Measurements from ENCODE around the gene ILDR2. TPM values are rescaled to one million over a fixed set of nuclear protein-coding genes. Genes with fewer than 3 reads are reported as not detected.
A peak's percentile ranks its signal among the peaks of the same experiment; 100 is the strongest.

ILDR2 gene
- total and polyA plus RNA-seq, 2 donors (not counting 1 experiment from before 2014, with no cell fraction given): under 0.01 to 0.14 TPM

GRCh38 chr1:166915042-166915441 is 60.3 kb downstream of the ILDR2 start:
- Histone ChIP-seq H3K36me3 (ENCODE audit: control insufficient read depth, insufficient read depth, low read length) (no peaks in the 10 kb centered on the region), H3K79me2 (ENCODE audit: control insufficient read depth, insufficient read depth, low read length) (no peaks in the 10 kb centered on the region), H3K4me3 (replicated peaks in 1 of 4; ENCODE audit: control extremely low read depth in 1 of 4, insufficient read depth in 1 of 4, low read depth in 3 of 4, low read length in 4 of 4) (no peak overlapping the region), H3K4me1 (ENCODE audit: control insufficient read depth, extremely low read depth, insufficient read depth, low read length) (no peaks in the 10 kb centered on the region), H4K20me1 (ENCODE audit: control insufficient read depth, extremely low read depth, insufficient read depth, low read length) (no peaks in the 10 kb centered on the region), H3K9ac (ENCODE audit: insufficient read depth, low read length) (no peak overlapping the region), H3K4me2 (ENCODE audit: extremely low read depth, insufficient read depth, low read length) (no peak overlapping the region), H3K27me3 (ENCODE audit: control insufficient read depth, insufficient read depth, low read length) (peaks cover 11% of the 10 kb centered on the region), H2AFZ (ENCODE audit: low read length) (no peak overlapping the region), H3K9me3 (ENCODE audit: control insufficient read depth, insufficient read depth, low read depth, low read length) (no peaks in the 10 kb centered on the region), H3K27ac (ENCODE audit: insufficient read depth, low read length) (no peak overlapping the region)
- TF ChIP-seq EZH2 (IDR thresholded peaks at IDR 0.05; ENCODE audit: low read length, missing control alignments) (no peak), CTCF (conservative IDR thresholded peaks at IDR 0.05 in 1 of 2, IDR thresholded peaks at IDR 0.05 in 1 of 2; ENCODE audit: low read depth in 1 of 2, low read length in 2 of 2) (no peak)
- no peak for DNase-seq (ENCODE audit: low read depth in 2 of 2)

- TF ChIP-seq EZH2 (IDR thresholded peaks at IDR 0.05; ENCODE audit: low read length, missing control alignments): no peak
- TF ChIP-seq CTCF (conservative IDR thresholded peaks at IDR 0.05 in 1 of 2, IDR thresholded peaks at IDR 0.05 in 1 of 2; ENCODE audit: low read depth in 1 of 2, low read length in 2 of 2): no peak
- H3K4me2 ChIP-seq (ENCODE audit: extremely low read depth, insufficient read depth, low read length): no peak overlapping the region
- no peaks in the 10 kb centered on the region for H3K36me3 ChIP-seq (ENCODE audit: control insufficient read depth, insufficient read depth, low read length)
- peaks cover 4% of the 10 kb centered on the region for H3K27me3 ChIP-seq (ENCODE audit: control insufficient read depth, insufficient read depth, low read length)
- no peak overlapping the region for H3K27ac ChIP-seq (ENCODE audit: insufficient read depth, low read length)
- H3K79me2 ChIP-seq (ENCODE audit: control insufficient read depth, insufficient read depth, low read length): no peaks in the 10 kb centered on the region
- peak in 1 of 2 donors; percentile 50 for DNase-seq (ENCODE audit: low read depth in 2 of 2)
- H3K4me3 ChIP-seq (replicated peaks in 1 of 4; ENCODE audit: control extremely low read depth in 1 of 4, insufficient read depth in 1 of 4, low read depth in 3 of 4, low read length in 4 of 4): no peak overlapping the region
- H4K20me1 ChIP-seq (ENCODE audit: control insufficient read depth, extremely low read depth, insufficient read depth, low read length): no peaks in the 10 kb centered on the region
- H3K4me1 ChIP-seq (ENCODE audit: control insufficient read depth, extremely low read depth, insufficient read depth, low read length): no peaks in the 10 kb centered on the region
- no peaks in the 10 kb centered on the region for H3K9me3 ChIP-seq (ENCODE audit: control insufficient read depth, insufficient read depth, low read depth, low read length)
- H2AFZ ChIP-seq (ENCODE audit: low read length): no peak overlapping the region
- no peak overlapping the region for H3K9ac ChIP-seq (ENCODE audit: insufficient read depth, low read length)
Observed at GRCh38 chr1:166914111-166914510, 61.2 kb downstream of the ILDR2 start.

- Histone ChIP-seq H4K20me1 (ENCODE audit: control insufficient read depth, extremely low read depth, insufficient read depth, low read length) (no peaks in the 10 kb centered on the region), H3K36me3 (ENCODE audit: control insufficient read depth, insufficient read depth, low read length) (no peaks in the 10 kb centered on the region), H2AFZ (ENCODE audit: low read length) (no peak overlapping the region), H3K9me3 (ENCODE audit: control insufficient read depth, insufficient read depth, low read depth, low read length) (no peaks in the 10 kb centered on the region), H3K4me1 (ENCODE audit: control insufficient read depth, extremely low read depth, insufficient read depth, low read length) (no peaks in the 10 kb centered on the region), H3K4me2 (ENCODE audit: extremely low read depth, insufficient read depth, low read length) (no peak overlapping the region), H3K9ac (ENCODE audit: insufficient read depth, low read length) (no peak overlapping the region), H3K4me3 (replicated peaks in 1 of 4; ENCODE audit: control extremely low read depth in 1 of 4, insufficient read depth in 1 of 4, low read depth in 3 of 4, low read length in 4 of 4) (no peak overlapping the region), H3K27ac (ENCODE audit: insufficient read depth, low read length) (no peak overlapping the region), H3K79me2 (ENCODE audit: control insufficient read depth, insufficient read depth, low read length) (no peaks in the 10 kb centered on the region), H3K27me3 (ENCODE audit: control insufficient read depth, insufficient read depth, low read length) (peaks cover 2% of the 10 kb centered on the region)
- no peak for TF ChIP-seq EZH2 (IDR thresholded peaks at IDR 0.05; ENCODE audit: low read length, missing control alignments)
- no peak for TF ChIP-seq CTCF (conservative IDR thresholded peaks at IDR 0.05 in 1 of 2, IDR thresholded peaks at IDR 0.05 in 1 of 2; ENCODE audit: low read depth in 1 of 2, low read length in 2 of 2)
- no peak for DNase-seq (ENCODE audit: low read depth in 2 of 2)
Observed at GRCh38 chr1:166911624-166912023, 63.7 kb downstream of the ILDR2 start.
